A172 (cell line): ENCODE results near the gene ATG9B. TPM values are rescaled to one million over a fixed set of nuclear protein-coding genes. Genes with fewer than 3 reads are reported as not detected.
"Not testable (repeated sequence)": the region's sequence is repeated elsewhere in the genome, so short reads cannot be mapped to it uniquely, and the experiment has no call there.

Experiments used
- DNase-seq: peaks from one replicate; pipeline ENCODE4 v3.0.0-alpha.2; 2015; ENCODE audit warnings: low spot score
- total RNA-seq: library from RNA; depleted of rRNA; stranded (reverse); fragments of >200 nt; shearing (Covaris generic); gene quantifications from 2 replicates; pipeline ENCODE4 v1.2.3, GENCODE V29; 2014

ATG9B gene
- total RNA-seq, 1 experiment from 2014 or later: not detected

DNA sequence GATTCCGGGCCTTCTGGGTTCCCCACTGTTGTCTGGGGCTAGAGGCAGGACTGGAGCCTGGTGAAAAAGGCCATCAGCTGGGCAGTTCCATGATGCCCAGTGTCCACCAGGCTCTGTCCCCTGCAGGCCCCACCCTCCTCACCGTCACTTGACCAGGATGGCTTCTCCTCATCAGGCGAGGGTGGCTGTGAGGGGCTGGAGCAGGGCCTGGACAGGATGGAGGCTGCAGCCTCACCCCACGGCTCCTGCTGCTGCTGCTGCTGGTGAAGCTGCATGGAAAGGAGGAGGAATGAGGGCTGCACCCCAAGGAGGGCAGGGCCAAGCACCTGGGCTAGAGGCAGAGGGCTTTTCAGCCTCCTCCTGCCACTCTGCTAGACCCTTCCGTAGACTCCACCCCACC lies 8.3 kb downstream of the ATG9B start:
- DNase-seq: no peak

DNA sequence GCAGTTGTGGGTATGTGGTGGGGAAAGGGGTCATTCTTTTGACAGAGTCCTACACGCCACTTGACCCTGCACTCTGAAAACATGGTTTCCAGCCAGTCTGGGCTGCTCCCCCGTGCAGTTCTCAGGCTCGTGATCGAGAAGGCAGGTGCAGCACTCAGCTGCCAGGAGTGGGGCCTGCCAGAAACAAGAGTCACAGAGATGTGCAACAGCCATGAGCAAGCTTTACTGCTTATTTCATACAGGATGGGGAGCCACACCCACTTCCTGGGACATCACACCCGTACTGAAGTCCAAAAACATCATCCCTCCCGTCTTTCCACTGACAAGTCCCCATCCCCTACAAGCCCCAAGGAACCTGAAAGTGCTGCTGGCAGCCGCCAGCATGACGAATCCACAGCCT lies 9.3 kb downstream of the ATG9B start:
- DNase-seq: peak; percentile 51

DNA sequence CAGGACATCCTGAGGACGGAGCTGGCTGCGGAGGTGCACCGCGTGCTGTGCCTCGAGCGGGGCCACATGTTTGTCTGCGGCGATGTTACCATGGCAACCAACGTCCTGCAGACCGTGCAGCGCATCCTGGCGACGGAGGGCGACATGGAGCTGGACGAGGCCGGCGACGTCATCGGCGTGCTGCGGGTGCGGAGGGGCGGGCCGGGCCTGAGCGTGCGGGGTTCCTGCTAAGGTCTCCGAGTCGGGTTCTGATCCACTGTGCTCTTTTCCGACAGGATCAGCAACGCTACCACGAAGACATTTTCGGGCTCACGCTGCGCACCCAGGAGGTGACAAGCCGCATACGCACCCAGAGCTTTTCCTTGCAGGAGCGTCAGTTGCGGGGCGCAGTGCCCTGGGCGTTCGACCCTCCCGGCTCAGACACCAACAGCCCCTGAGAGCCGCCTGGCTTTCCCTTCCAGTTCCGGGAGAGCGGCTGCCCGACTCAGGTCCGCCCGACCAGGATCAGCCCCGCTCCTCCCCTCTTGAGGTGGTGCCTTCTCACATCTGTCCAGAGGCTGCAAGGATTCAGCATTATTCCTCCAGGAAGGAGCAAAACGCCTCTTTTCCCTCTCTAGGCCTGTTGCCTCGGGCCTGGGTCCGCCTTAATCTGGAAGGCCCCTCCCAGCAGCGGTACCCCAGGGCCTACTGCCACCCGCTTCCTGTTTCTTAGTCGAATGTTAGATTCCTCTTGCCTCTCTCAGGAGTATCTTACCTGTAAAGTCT lies 10.4 kb downstream of the ATG9B start:
- DNase-seq: no peak

DNA sequence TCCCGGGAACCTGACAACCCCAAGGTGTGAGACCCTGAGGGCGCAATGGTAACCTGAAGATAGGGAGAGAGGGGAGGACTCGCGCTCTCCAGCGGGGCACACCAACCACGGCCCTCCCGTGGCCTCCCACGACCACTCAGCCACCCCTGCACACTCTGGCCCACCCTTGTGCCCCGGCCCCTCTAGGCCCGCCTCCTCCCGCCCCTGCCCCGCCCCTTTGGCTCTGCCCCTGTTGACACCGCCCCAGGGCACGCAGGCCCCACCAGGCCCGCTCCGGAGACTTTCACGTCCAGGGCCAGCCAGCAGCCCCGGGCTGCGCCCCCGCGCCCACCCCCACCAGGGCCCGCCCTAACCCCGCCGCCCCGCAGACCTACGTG lies 10.9 kb downstream of the ATG9B start:
- no peak for DNase-seq

DNA sequence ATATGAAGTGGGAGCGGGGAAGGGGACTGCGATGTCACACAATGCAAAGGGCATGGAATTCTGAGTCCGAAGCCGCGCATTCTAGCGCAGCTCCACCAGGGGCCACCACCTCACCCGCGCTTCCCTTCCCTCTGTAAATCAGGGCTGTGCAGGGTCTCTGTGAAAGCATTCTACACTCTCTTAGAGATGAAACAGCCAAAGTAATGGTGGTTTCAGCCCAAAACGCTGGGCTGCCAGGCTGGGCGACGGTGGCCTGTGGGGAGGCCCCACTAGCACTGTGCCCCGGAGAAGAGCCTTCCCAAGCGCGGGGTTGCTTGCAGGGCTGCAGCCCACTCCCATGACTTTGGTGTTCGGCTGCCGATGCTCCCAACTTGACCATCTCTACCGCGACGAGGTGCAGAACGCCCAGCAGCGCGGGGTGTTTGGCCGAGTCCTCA lies 11.4 kb downstream of the ATG9B start:
- no peak for DNase-seq

DNA sequence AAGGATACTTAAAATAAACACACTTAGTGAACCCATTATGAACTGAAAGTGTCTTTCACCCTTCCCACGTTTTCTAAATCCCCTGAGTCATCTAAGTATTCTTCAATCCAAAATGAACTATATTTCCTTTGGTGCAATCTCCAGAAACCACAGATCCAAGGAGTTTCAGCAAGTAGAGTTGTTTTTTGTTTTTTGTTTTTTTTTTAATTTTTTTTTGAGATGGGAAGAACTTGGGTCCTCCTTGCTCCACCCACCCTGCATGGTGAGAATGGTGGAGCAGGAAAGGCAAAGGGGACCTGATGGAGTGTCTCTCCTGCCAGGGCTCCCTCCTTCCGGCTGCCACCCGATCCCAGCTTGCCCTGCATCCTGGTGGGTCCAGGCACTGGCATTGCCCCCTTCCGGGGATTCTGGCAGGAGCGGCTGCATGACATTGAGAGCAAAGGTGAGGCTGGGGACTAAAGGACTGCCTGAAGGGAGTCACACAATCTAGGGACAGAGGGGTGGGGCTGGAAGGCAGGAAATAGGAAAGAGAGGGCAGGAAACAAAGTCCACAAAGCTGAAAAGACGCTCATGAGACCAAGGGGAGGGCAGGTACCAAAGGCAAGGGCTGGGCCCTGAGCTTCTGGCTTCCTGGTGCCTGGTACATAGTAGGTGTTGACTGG lies 12.1 kb downstream of the ATG9B start:
- no peak for DNase-seq

DNA sequence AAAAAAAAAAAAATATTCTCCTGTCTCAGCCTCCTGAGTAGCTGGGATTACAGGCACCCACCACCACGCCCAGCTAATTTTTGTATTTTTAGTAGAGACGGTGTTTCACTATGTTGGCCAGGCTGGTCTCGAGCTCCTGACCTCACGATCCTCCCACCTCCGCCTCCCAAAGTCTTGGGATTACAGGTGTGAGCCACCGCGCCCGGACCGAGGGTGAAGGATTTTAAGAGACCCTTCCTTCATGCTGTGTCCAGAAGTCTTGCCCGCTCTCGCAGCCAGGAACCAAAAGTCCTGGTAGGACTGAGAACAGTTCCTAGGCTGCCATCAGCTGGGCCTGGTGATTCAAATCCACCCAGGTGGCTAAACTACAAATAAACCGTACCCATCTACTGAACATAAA lies 12.7 kb downstream of the ATG9B start:
- DNase-seq: not testable (repeated sequence)

DNA sequence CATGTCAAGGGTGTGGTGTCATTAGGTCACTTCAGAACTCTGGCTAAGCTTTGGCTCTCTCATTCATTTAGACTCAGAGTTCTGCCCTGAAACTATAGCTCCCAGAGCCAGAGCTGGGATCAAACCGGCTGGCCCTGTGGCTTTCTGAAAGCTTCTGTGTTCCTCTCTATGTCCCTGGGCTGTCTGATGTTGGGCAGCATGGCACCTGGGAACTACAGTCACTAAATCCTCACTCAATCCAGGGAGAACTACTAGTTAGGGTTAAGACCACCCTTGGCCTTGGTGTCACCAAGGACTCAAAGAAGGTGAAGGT lies 13.2 kb downstream of the ATG9B start:
- DNase-seq: no peak

DNA sequence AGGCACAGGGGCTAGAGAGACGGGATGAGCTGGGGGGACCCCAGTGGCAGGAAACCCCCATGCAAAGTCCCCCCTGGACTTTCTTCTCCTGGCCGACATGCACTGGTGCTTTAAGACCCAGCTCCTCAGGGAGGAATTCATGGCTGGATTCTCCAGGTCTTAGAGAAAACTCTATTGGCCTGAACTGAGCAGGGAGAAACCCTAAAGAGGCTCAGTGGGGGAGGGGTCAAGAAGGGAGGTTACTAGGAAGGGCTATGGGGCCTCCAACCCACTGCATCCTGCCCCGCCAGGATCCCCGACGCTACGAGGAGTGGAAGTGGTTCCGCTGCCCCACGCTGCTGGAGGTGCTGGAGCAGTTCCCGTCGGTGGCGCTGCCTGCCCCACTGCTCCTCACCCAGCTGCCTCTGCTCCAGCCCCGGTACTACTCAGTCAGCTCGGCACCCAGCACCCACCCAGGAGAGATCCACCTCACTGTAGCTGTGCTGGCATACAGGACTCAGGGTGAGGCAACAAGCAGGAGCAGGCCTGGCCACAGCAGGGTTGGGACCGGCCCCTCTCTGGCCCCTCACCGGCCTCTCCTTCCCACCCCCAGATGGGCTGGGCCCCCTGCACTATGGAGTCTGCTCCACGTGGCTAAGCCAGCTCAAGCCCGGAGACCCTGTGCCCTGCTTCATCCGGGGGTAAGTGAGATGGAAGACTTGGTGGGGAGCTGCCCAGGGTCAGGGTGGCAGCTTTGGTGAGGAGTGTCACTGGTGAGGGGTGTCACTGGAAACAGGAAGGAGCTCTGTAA lies 13.8 kb downstream of the ATG9B start:
- no peak for DNase-seq

DNA sequence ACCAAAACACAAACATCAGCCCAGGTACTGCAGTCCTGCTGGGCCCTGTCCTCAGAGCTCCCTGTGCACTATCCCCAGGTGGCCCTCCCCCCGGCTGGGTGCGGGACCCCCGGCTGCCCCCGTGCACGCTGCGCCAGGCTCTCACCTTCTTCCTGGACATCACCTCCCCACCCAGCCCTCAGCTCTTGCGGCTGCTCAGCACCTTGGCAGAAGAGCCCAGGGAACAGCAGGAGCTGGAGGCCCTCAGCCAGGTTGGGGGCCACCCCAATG lies 14.3 kb downstream of the ATG9B start:
- no peak for DNase-seq

DNA sequence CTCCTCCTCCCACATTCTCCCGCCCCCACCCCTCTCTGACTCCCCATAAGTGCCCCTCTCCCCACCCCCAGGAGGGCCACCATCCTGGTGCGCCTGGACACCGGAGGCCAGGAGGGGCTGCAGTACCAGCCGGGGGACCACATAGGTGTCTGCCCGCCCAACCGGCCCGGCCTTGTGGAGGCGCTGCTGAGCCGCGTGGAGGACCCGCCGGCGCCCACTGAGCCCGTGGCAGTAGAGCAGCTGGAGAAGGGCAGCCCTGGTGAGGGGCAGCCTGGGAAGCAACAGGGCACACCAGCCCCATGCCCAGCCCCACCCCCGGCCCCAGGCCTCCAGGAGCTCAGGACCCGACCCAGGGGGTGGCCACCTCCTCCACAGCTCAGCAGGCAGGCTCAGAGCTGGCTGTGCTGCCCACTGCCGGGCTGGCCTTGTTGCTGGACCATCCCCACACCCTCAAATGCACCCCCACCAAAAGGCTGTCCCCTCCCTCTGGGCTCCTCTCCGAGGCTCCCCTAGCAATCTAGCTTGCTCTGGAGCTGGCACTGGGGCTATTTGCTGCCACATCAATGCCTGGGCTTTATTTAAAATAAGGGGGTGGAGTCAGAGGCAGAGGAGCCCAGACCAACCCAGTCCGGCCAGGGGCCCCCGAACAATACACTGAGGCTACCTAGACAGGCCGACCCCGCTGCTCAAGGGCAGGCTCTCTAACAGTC lies 14.8 kb downstream of the ATG9B start:
- DNase-seq: no peak

DNA sequence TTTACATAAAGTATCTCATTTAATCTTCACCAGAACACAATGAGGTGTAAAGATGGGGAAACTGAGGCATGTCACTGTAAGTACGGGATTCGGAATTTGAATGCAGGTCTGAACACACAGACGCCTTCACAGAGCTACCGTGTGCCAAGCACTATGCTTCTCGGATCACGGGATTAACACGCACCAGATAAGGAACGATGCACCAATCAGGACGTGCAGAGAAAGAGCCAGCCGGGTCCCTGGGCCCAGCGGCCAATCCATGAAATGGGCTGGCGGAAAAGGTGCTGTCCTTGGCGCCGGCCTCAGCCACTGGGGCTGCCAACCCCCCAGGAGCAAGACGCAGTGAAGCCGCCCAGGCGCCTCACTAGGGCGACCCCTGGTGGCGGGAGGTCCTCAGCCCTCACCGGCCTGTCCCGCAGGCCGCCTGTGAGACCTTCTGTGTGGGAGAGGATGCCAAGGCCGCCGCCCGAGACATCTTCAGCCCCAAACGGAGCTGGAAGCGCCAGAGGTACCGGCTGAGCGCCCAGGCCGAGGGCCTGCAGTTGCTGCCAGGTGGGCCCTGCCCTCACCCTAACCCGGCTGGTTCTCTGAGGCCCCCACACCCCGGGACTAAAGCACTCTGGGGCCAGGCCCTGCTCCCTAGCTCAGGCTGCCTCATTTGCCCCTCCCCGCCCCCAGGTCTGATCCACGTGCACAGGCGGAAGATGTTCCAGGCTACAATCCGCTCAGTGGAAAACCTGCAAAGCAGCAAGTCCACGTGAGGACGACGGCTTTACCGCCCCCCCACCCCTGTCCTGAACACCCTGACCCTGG lies 15.6 kb downstream of the ATG9B start:
- DNase-seq: no peak

DNA sequence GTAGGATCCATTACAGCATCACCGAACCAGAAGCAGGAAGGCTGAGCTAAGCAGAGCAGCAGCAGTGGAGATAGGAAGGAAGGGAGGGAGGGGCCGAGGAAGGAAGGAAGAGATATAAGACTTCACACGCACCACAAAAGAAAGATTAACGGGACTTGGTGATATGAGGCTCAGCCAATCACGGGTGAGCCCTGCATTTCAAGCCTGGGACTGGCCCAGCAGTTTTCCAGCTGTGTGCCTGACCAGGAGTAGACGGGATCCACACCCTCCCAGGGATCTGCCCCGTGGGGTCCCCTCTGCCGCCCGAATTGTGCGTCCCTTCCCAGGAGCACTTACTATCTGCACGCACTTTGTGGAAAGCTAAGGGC lies 16.2 kb downstream of the ATG9B start:
- peak; percentile 30 for DNase-seq

DNA sequence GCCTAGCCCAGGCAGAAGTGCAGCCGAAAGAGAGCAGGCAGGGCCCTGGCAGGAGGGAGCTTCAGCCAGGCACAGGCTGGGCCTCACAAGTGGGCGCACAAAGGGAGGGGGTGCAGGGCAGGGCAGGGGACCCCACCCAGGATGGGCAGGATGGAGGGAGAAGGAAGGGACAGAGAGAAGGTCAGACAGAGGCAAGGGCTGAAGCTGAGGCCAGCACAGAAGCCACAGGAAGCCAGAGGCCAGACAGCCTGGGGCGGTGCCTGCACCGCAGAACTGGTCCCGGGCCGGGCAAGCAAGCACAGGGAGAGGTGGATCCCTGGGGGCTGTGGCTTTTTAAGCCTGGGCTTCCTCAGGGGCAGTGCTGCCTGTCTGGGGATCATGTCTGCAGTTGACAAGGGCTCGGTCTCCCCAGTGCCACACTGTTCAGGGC lies 16.8 kb downstream of the ATG9B start:
- DNase-seq: no peak

DNA sequence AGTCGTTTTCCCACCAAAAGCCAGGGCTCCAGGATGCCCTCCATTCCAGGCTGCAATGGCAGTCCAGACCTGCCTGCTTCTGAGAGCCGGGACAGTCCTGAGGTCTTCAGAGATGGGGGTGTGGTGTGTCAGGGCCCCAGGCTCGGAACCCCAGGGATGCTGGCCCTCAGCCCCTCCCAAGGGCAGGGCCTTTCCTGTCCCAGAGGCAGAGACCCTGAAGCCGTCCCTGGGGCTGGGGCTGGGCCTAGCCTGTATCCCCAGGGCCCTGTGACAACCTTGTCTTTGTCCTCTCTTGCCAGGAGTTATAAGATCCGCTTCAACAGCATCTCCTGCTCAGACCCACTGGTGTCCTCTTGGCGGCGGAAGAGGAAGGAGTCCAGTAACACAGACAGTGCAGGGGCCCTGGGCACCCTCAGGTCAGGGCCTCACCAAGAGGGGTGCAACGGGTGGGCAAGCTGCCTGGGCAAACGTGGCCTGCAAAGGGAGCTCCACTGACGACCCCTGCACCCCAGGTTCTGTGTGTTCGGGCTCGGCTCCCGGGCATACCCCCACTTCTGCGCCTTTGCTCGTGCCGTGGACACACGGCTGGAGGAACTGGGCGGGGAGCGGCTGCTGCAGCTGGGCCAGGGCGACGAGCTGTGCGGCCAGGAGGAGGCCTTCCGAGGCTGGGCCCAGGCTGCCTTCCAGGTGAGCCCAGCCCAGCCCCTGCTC lies 17.5 kb downstream of the ATG9B start:
- DNase-seq: no peak

DNA sequence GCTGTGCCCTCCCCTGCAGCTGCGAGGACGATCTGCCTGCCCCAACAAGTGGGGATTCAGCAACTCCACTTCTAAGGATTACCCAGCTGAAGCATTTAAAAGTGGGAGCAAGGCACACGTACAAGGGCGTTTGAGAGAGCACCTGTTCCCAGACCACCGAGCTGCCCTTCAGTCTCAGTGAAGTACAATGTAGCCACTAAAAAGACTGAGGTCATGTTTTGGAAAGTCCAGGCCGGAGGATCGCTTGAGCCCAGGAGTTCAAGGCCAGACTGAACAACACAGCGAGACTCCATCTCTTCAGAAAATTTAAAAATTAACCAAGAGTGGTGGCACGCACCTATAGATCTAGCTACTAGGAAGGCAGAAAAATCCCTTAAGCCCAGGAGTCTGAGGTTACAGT lies 18.7 kb downstream of the ATG9B start:
- no peak for DNase-seq

DNA sequence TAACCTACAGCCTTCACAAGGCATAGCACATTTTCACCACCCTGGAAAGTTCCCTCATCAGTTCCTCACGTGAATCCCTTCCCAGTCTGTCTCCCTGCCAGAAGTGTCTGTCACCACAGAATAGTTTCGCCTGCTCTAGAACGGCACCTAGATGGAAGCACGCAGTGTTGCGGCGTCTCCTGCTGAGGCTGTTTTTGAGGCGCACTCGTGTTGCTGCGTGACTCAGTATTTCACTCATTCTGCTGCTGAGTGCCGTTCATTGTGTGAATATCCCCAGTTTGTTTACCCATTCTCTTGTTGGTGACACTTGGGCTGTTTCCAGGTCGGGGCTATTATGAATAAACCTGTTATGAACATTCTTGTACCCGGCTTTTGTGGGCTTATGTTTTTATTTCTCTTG lies 20.7 kb downstream of the ATG9B start:
- DNase-seq: no peak

DNA sequence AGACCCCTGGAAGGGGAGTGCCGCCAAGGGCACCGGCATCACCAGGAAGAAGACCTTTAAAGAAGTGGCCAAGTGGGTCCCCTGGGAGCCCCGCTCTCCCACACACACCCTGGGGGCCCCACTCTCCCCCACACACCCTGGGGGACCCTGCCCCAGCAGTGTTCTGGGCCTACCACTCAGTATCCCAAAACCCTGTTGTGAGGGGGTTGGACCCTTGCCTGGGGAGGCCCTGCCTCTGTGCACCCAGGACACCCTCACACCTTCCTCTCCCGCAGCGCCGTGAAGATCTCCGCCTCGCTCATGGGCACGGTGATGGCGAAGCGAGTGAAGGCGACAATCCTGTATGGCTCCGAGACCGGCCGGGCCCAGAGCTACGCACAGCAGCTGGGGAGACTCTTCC lies 22.7 kb downstream of the ATG9B start:
- DNase-seq: no peak

DNA sequence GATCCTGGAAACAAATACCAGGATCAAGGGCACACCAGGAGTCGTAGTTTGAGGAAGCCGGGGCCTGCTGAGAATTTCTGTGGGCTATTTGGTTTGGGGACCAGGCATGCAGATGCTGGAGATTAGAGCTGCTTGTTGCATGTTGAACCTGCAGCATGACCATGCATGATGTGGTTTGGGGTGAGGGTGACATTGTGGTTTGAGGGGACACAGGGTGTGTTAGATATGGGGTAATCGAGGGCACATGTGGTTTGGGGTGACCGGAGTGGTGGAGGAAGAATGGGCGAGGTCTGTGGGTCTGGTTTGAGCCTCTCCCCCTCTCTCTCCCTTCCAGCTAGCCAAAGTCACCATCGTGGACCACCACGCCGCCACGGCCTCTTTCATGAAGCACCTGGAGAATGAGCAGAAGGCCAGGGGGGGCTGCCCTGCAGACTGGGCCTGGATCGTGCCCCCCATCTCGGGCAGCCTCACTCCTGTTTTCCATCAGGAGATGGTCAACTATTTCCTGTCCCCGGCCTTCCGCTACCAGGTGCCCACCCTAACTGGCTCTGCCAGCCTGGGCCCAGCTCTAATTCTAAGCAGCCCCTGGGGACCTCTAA lies 23.3 kb downstream of the ATG9B start:
- no peak for DNase-seq

DNA sequence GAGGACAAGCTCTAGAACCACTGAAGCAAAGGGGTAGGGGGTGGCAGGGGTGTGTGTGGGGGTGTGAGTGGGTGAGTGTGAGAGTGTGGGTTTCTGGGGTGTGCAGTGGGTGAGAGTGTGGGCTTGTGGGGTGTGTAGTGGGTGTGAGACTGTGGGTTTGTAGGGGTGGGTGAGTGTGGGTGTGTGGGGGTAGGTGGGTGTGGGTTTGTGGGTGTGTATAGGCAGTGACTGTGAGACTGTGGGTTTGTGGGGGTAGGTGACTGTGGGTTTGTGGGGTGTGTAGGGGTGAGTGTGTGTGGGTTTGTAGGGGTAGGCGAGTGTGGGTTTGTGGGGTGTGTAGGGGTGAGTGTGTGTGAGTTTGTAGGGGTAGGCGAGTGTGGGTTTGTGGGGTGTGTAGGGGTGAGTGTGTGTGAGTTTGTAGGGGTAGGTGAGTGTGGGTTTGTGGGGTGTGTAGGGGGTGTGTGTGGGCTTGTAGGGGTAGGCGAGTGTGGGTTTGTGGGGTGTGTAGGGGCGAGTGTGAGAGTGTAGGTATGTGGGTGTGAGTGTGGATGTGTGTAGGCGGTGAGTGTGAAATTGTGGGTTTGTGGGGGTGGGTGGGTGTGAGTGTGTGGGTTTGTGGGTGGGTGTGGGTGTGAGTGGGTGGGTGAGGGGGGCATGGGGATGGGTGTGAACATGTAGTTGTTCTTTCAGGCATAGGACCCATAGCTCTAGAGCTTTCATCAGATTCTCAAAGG lies 24.6 kb downstream of the ATG9B start:
- DNase-seq: no peak
